A673 (cell line): ENCODE measurements around the gene GRIK1. TPM values are rescaled to one million over a fixed set of nuclear protein-coding genes. Genes with fewer than 3 reads are reported as not detected.

ENCODE experiments used
- BruUV-seq: library from RNA; stranded (reverse); fragments of 400-500 nt; replicated peaks from 2 replicates; lab custom pipeline; 2021; lab: Mats Ljungman, UMichigan
- CTCF ChIA-PET: fragments of 300-600 bp; sonication (Branson Sonifier 250); formaldehyde crosslinking; loops from one replicate; lab custom pipeline; 2022; ENCODE audit warnings: antibody characterized with exemption; lab: Charles Lee
- POLR2A ChIA-PET: fragments of 300-600 bp; sonication (Branson Sonifier 250); formaldehyde crosslinking; loops from one replicate; lab custom pipeline; 2022; ENCODE audit warnings: antibody characterized with exemption; ENCODE audit not compliant: low non-redundant PET; lab: Charles Lee
- DNase-seq: peaks from one replicate; pipeline ENCODE4 v3.0.0-alpha.2; 2015; ENCODE audit warnings: low spot score
- H3K27ac ChIP-seq: fragments of 200-600 bp; sonication (generic); 2 replicates; pipeline ENCODE4 v1.5.1; 2016; ENCODE audit warnings: mixed run types, low read depth, mild to moderate bottlenecking, mixed read lengths, antibody characterized with exemption, low read length; ENCODE audit not compliant: poor library complexity, severe bottlenecking
- H3K27me3 ChIP-seq: fragments of 200-600 bp; sonication (generic); replicated peaks from 2 replicates; pipeline ENCODE4 v1.6.1; 2017; ENCODE audit warnings: mixed run types, low read depth, mild to moderate bottlenecking, mixed read lengths, antibody characterized with exemption, low read length; ENCODE audit not compliant: insufficient read depth, poor library complexity
- H3K36me3 ChIP-seq: fragments of 200-600 bp; sonication (generic); 2 replicates; pipeline ENCODE4 v1.6.1; 2016; ENCODE audit warnings: mixed run types, mild to moderate bottlenecking, mixed read lengths, antibody characterized with exemption, low read length; ENCODE audit not compliant: insufficient read depth, poor library complexity, severe bottlenecking
- H3K4me1 ChIP-seq: fragments of 200-600 bp; sonication (generic); 2 replicates; pipeline ENCODE4 v1.6.1; 2017; ENCODE audit warnings: mixed run types, mild to moderate bottlenecking, mixed read lengths, antibody characterized with exemption, low read length; ENCODE audit not compliant: insufficient read depth, poor library complexity, severe bottlenecking
- H3K4me3 ChIP-seq: fragments of 200-600 bp; sonication (generic); 2 replicates; pipeline ENCODE4 v1.5.1; 2016; ENCODE audit warnings: low read depth, mixed run types, mild to moderate bottlenecking, mixed read lengths, low read length; ENCODE audit not compliant: poor library complexity, severe bottlenecking
- H3K9me3 ChIP-seq: fragments of 200-600 bp; sonication (generic); 2 replicates; pipeline ENCODE4 v1.6.1; 2016; ENCODE audit warnings: mixed run types, low read depth, mild to moderate bottlenecking, mixed read lengths, antibody characterized with exemption, low read length; ENCODE audit not compliant: poor library complexity, severe bottlenecking
- EZH2 ChIP-seq: fragments of 200-600 bp; sonication (generic); IDR thresholded peaks from 2 replicates; pipeline ENCODE4 v1.6.1; 2017; ENCODE audit warnings: borderline replicate concordance, low read depth, mild to moderate bottlenecking, mixed read lengths, antibody characterized with exemption, low read length; ENCODE audit not compliant: poor library complexity, severe bottlenecking
- intact Hi-C: fragments of 100-400 bp; cut with micrococcal nuclease; formaldehyde crosslinking; loops from one replicate; pipeline ENCODE4 v1.10.0; 2022; ENCODE audit not compliant: unreplicated experiment
- total RNA-seq: library from RNA; stranded (reverse); gene quantifications from 2 replicates; pipeline ENCODE4 v1.2.3, GENCODE V29; 2021
- TF ChIP-seq, protein P1 (sequence below): fragments of 300-800, 200-600 bp; sonication (generic); conservative IDR thresholded peaks from 2 replicates; pipeline ENCODE4 v1.5.1; 2017; ENCODE audit warnings: low read depth, mild to moderate bottlenecking, antibody characterized with exemption, low read length, moderate library complexity, mixed read lengths

GRIK1 gene
- total RNA-seq, 1 experiment from 2014 or later, result 0.67 TPM

DNA sequence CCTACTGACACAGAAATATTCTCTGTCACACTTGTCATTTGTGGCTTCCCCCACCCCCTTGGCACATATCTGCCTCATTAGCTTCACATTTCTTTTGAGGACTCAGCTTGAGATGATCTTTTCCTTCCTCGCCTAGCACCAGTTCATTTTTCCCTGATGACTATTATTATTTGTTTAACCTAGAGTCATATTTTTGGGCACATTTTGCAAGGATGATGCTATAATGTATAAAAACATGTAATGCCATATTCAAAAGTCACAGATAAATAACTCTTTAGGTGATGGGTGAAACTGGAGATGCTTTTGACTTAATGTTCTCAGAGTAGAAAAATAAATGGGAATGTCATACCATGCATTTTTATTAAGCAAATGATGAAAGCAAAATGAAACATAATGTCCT, 438.3 kb downstream of the GRIK1 start:
- Histone ChIP-seq H3K27ac (no peak overlapping the region), H3K27me3 (no peaks in the 10 kb centered on the region), H3K9me3 (no peaks in the 10 kb centered on the region), H3K36me3 (no peaks in the 10 kb centered on the region), H3K4me3 (no peak overlapping the region), H3K4me1 (no peaks in the 10 kb centered on the region)
- no TSS peak for BruUV-seq
- TF ChIP-seq, protein P1, sequence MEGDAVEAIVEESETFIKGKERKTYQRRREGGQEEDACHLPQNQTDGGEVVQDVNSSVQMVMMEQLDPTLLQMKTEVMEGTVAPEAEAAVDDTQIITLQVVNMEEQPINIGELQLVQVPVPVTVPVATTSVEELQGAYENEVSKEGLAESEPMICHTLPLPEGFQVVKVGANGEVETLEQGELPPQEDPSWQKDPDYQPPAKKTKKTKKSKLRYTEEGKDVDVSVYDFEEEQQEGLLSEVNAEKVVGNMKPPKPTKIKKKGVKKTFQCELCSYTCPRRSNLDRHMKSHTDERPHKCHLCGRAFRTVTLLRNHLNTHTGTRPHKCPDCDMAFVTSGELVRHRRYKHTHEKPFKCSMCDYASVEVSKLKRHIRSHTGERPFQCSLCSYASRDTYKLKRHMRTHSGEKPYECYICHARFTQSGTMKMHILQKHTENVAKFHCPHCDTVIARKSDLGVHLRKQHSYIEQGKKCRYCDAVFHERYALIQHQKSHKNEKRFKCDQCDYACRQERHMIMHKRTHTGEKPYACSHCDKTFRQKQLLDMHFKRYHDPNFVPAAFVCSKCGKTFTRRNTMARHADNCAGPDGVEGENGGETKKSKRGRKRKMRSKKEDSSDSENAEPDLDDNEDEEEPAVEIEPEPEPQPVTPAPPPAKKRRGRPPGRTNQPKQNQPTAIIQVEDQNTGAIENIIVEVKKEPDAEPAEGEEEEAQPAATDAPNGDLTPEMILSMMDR, result no peak
- TF ChIP-seq EZH2, result no peak
- CTCF ChIA-PET, result no interaction called here
- DNase-seq, result no peak
- intact Hi-C loops, result no loop called here
- POLR2A ChIA-PET, result no interaction called here

DNA sequence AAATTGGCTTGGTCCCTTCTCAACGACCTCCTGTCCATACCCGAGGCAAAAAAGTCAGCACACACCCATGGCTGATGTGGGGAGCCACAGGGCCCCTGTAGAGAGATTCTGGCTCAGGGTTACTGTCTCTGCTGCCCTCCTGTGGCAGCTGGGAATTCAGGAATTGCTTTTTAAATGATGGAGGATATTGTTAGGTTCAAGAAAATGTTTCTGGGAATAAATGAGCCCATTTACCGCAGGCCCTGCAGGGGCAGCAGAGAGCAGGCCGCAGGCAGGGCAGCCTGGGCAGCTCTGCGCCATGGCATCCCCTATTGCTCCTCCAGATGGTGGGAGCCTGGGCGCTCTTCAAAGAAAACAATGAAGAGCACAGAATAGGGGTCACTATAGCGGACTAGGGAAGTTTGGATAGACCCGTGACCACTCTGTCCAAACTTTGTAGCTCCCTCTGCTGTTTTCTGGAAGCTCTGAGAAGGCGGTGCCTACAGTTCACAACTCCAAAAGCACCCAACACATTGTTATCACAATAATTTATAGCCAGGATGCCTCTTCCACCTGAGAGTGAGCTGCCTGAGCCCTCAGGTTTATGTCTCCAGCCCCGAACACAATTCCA, 440.0 kb downstream of the GRIK1 start:
- Histone ChIP-seq H3K27me3 (no peaks in the 10 kb centered on the region), H3K4me1 (no peaks in the 10 kb centered on the region), H3K4me3 (no peak overlapping the region), H3K9me3 (no peaks in the 10 kb centered on the region), H3K27ac (no peak overlapping the region), H3K36me3 (no peaks in the 10 kb centered on the region)
- ChIA-PET POLR2A (no interaction called here), CTCF (interaction anchor here (0.6 kb wide), 2 partner anchors 246 to 454 kb away, joined by 3 to 6 read pairs; no protein-coding TSS in a partner anchor)
- intact Hi-C loops, result no loop called here
- BruUV-seq, result no TSS peak
- peak; percentile 75 for DNase-seq
- TF ChIP-seq, protein P1, result peak; percentile 89
- no peak for TF ChIP-seq EZH2

DNA sequence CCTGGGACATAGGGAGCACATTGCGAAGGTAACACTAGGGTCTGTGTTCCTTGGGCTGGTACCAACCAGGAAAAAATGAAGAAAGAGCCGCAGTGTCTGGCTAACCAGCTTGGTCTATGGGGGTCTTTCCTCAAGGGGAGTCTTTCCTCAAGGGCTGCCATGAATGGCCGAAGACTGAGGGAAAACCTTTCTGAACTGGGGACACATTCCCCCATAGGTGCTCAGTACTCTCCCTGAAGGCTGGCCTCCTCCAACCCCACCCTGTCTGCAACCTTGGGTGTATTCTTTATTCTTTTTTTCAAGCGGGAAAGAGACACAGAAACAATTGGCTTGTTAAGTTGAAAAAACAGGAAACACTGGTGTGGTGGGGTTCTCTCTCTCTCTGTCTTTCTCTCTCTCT, 440.6 kb downstream of the GRIK1 start:
- H3K4me1 ChIP-seq, result no peaks in the 10 kb centered on the region
- H3K9me3 ChIP-seq, result no peaks in the 10 kb centered on the region
- DNase-seq, result no peak
- H3K36me3 ChIP-seq, result no peaks in the 10 kb centered on the region
- TF ChIP-seq, protein P1, result no peak
- no peak for TF ChIP-seq EZH2
- no peak overlapping the region for H3K27ac ChIP-seq
- ChIA-PET POLR2A (no interaction called here), CTCF (interaction anchor here (0.6 kb wide), 2 partner anchors 246 to 454 kb away, joined by 3 to 6 read pairs; no protein-coding TSS in a partner anchor)
- BruUV-seq, result no TSS peak
- intact Hi-C loops, result no loop called here
- H3K4me3 ChIP-seq, result no peak overlapping the region
- no peaks in the 10 kb centered on the region for H3K27me3 ChIP-seq
